K562 (cell line): ENCODE results near the gene ZNF652.

Source experiments
- FOXJ2 ChIP-seq: fragments of 200-800 bp; sonication (Bioruptor generic); IDR thresholded peaks from 2 replicates; pipeline ENCODE4 v1.6.1; 2016; ENCODE audit warnings: missing genetic modification characterization, missing compliant biosample characterization
- HNRNPL ChIP-seq: fragments of 200-400 bp; formaldehyde crosslinking; IDR thresholded peaks from 2 replicates; pipeline ENCODE4 v1.6.1; 2017; ENCODE audit warnings: low read depth, mild to moderate bottlenecking, low read length
- MAX ChIP-seq: sonication (generic); formaldehyde crosslinking; IDR thresholded peaks from 2 replicates; pipeline ENCODE4 v1.9.0; 2022; ENCODE audit warnings: mild to moderate bottlenecking, missing genetic modification reagents
- NCOR1 ChIP-seq: fragments of 450-650 bp; IDR thresholded peaks from 2 replicates; pipeline ENCODE4 v1.6.1; 2016; ENCODE audit warnings: mild to moderate bottlenecking, moderate library complexity
- NFYB ChIP-seq: IDR thresholded peaks from 2 replicates; pipeline ENCODE4 v1.6.1; 2011; ENCODE audit warnings: mild to moderate bottlenecking, moderate library complexity; ENCODE audit not compliant: insufficient read length; ENCODE audit errors: extremely low read depth
- NR2F6 ChIP-seq: fragments of 450-650 bp; formaldehyde crosslinking; IDR thresholded peaks from 2 replicates; pipeline ENCODE4 v1.4.0; 2020; ENCODE audit warnings: mild to moderate bottlenecking
- POLR2A ChIP-seq: fragments of 450-650 bp; conservative IDR thresholded peaks from 2 replicates; pipeline ENCODE4 v1.6.1; 2016
- SMAD1 ChIP-seq: fragments of 150-350 bp; IDR thresholded peaks from 2 replicates; pipeline ENCODE4 v1.6.1; 2014; ENCODE audit warnings: low read length, low read depth; ENCODE audit not compliant: partially characterized antibody
- TBL1XR1 ChIP-seq, 2 experiments: IDR thresholded peaks; 2 replicates each; pipeline ENCODE4 v1.6.1; 2012; ENCODE audit warnings: improper control_type of control experiment in 2 of 2, low read length in 2 of 2, mild to moderate bottlenecking in 1 of 2
- TRIM25 ChIP-seq: fragments of 450-650 bp; IDR thresholded peaks from 2 replicates; pipeline ENCODE4 v1.7.0; 2016; ENCODE audit warnings: borderline replicate concordance
- U2AF1 ChIP-seq: fragments of 200-400 bp; formaldehyde crosslinking; optimal IDR thresholded peaks from 2 replicates; pipeline ENCODE3; 2017; ENCODE audit warnings: mild to moderate bottlenecking, low read depth, low read length, moderate library complexity
- ZFP36 ChIP-seq: fragments of 150-350 bp; IDR thresholded peaks from 2 replicates; pipeline ENCODE4 v1.6.1; 2018; ENCODE audit warnings: low read length, low read depth; ENCODE audit not compliant: partially characterized antibody

- TF ChIP-seq ZFP36 (no peak), TRIM25 (no peak), SMAD1 (no peak), MAX (CRISPR knock-in tag) (no peak), POLR2A (no peak), NCOR1 (no peak), TBL1XR1 (IDR thresholded peaks at IDR 0.05; ENCODE audit: low read length in 2 of 2) (no peak), FOXJ2 (tag) (no peak), U2AF1 (no peak), NR2F6 (CRISPR knock-in tag) (no peak), HNRNPL (no peak), NFYB (no peak)
Measured at GRCh38 chr17:49299996-49300395, 62.1 kb downstream of the ZNF652 start.
